ENCODE measurements around the gene PCDHB15. TPM values are rescaled to one million over a fixed set of nuclear protein-coding genes. Genes with fewer than 3 reads are reported as not detected.
"Not testable (repeated sequence)": the region's sequence is repeated elsewhere in the genome, so short reads cannot be mapped to it uniquely, and the experiment has no call there.

Gene PCDHB15
- total RNA-seq, result 8.3 and 9.5 TPM in 2 replicates
- long read RNA-seq, full-length matches to known transcripts, result 44 of 45 reads
- long read RNA-seq, partial matches to known transcripts, result 0 of 45 reads
- long read RNA-seq, other reads (novel, unspliced or antisense), result 1 of 45 reads

DNA sequence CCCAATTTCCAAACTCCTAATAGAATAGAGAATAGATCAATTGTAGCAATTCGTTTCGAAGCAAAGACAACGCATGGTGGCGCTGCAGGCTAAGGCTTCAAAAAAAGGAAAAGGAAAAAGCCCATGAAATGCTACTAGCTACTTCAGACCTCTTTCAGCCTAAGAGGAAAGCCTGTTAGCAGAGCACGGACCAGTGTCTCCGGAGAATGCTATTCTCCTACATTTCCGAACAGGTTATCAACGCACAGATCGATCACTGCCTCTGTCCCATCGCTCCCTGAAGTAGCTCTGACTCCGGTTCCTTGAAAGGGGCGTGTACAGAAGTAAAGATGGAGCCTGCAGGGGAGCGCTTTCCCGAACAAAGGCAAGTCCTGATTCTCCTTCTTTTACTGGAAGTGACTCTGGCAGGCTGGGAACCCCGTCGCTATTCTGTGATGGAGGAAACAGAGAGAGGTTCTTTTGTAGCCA lies at the start of gene PCDHB15:
Gene PCDHB15, plus strand, starts transcription at position 146 of the 468 bp plus-strand sequence. Its CDS starts 184 bp downstream, at position 330.
- TF ChIP-seq, protein P1, sequence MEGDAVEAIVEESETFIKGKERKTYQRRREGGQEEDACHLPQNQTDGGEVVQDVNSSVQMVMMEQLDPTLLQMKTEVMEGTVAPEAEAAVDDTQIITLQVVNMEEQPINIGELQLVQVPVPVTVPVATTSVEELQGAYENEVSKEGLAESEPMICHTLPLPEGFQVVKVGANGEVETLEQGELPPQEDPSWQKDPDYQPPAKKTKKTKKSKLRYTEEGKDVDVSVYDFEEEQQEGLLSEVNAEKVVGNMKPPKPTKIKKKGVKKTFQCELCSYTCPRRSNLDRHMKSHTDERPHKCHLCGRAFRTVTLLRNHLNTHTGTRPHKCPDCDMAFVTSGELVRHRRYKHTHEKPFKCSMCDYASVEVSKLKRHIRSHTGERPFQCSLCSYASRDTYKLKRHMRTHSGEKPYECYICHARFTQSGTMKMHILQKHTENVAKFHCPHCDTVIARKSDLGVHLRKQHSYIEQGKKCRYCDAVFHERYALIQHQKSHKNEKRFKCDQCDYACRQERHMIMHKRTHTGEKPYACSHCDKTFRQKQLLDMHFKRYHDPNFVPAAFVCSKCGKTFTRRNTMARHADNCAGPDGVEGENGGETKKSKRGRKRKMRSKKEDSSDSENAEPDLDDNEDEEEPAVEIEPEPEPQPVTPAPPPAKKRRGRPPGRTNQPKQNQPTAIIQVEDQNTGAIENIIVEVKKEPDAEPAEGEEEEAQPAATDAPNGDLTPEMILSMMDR (IDR thresholded peaks at IDR 0.05; ENCODE audit: unreplicated experiment), result peak; percentile 46
- Mint-ChIP-seq H3K27ac (peak within 1 kb of the TSS; percentile 79), H3K9me3 (ENCODE audit: low read depth) (peaks cover 69% of the 10 kb centered on the region), H3K4me3 (ENCODE audit: low read depth) (peak within 1 kb of the TSS; percentile 66), H3K27me3 (no peaks in the 10 kb centered on the region), H3K4me1 (ENCODE audit: low read depth) (no peaks in the 10 kb centered on the region), H3K36me3 (ENCODE audit: insufficient read depth) (peaks cover 58% of the 10 kb centered on the region)
- DNase-seq (ENCODE audit: low spot score, unreplicated experiment), result no peak

GRCh38 chr5:141196363-141196762 lies 48.8 kb upstream of the PCDHB15 start:
- Mint-ChIP-seq H3K9me3 (ENCODE audit: low read depth) (peaks cover 46% of the 10 kb centered on the region), H3K27me3 (no peaks in the 10 kb centered on the region), H3K27ac (no peak overlapping the region), H3K4me3 (ENCODE audit: low read depth) (no peak overlapping the region), H3K4me1 (ENCODE audit: low read depth) (no peaks in the 10 kb centered on the region), H3K36me3 (ENCODE audit: insufficient read depth) (peaks cover 42% of the 10 kb centered on the region)
- TF ChIP-seq, protein P1 (IDR thresholded peaks at IDR 0.05; ENCODE audit: unreplicated experiment), result no peak
- no peak for DNase-seq (ENCODE audit: low spot score, unreplicated experiment)

GRCh38 chr5:141199359-141200235 lies 45.6 kb upstream of the PCDHB15 start, which contains the start of gene PCDHB11:
PCDHB11 (plus strand) TSS chr5:141199627; CDS start chr5:141199775, 148 bp downstream.
- peak within 1 kb of the TSS; percentile 83 for H3K27ac Mint-ChIP-seq
- H3K4me3 Mint-ChIP-seq (ENCODE audit: low read depth), result peak within 1 kb of the TSS; percentile 63
- TF ChIP-seq, protein P1 (IDR thresholded peaks at IDR 0.05; ENCODE audit: unreplicated experiment), result peak; percentile 32
- H3K36me3 Mint-ChIP-seq (ENCODE audit: insufficient read depth), result peaks cover 27% of the 10 kb centered on the region
- peaks cover 34% of the 10 kb centered on the region for H3K9me3 Mint-ChIP-seq (ENCODE audit: low read depth)
- no peak for DNase-seq (ENCODE audit: low spot score, unreplicated experiment)
- no peaks in the 10 kb centered on the region for H3K27me3 Mint-ChIP-seq
- no peaks in the 10 kb centered on the region for H3K4me1 Mint-ChIP-seq (ENCODE audit: low read depth)

DNA sequence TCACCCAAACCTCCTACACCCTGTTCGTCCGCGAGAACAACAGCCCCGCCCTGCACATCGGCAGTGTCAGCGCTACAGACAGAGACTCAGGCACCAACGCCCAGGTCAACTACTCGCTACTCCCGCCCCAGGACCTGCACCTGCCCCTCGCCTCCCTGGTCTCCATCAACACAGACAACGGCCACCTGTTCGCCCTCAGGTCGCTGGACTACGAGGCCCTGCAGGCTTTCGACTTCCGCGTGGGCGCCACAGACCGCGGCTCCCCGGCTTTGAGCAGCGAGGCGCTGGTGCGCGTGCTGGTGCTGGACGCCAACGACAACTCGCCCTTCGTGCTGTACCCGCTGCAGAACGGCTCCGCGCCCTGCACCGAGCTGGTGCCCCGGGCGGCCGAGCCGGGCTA lies 44.1 kb upstream of the PCDHB15 start:
- H3K27ac Mint-ChIP-seq; H3K4me1 Mint-ChIP-seq (ENCODE audit: low read depth); H3K27me3 Mint-ChIP-seq; DNase-seq (ENCODE audit: low spot score, unreplicated experiment); H3K4me3 Mint-ChIP-seq (ENCODE audit: low read depth): not testable (repeated sequence)
- Mint-ChIP-seq H3K36me3 (ENCODE audit: insufficient read depth) (peaks cover 26% of the 10 kb centered on the region), H3K9me3 (ENCODE audit: low read depth) (peaks cover 30% of the 10 kb centered on the region)

DNA sequence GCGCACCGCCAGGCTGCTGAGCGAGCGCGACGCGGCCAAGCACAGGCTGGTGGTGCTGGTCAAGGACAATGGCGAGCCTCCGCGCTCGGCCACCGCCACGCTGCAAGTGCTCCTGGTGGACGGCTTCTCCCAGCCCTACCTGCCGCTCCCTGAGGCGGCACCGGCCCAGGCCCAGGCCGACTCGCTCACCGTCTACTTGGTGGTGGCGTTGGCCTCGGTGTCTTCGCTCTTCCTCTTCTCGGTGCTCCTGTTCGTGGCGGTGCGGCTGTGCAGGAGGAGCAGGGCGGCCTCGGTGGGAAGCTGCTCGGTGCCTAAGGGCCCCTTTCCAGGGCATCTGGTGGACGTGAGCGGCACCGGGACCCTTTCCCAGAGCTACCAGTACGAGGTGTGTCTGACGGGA lies 43.5 kb upstream of the PCDHB15 start:
- H3K4me1 Mint-ChIP-seq (ENCODE audit: low read depth); H3K27me3 Mint-ChIP-seq; DNase-seq (ENCODE audit: low spot score, unreplicated experiment); H3K27ac Mint-ChIP-seq: not testable (repeated sequence)
- H3K4me3 Mint-ChIP-seq (ENCODE audit: low read depth), result peak overlapping the region; percentile 19
- peaks cover 24% of the 10 kb centered on the region for H3K36me3 Mint-ChIP-seq (ENCODE audit: insufficient read depth)
- peaks cover 24% of the 10 kb centered on the region for H3K9me3 Mint-ChIP-seq (ENCODE audit: low read depth)

- Mint-ChIP-seq H3K27me3 (no peaks in the 10 kb centered on the region), H3K27ac (peak within 1 kb of the TSS; percentile 76), H3K36me3 (ENCODE audit: insufficient read depth) (peaks cover 25% of the 10 kb centered on the region), H3K9me3 (ENCODE audit: low read depth) (peaks cover 30% of the 10 kb centered on the region), H3K4me3 (ENCODE audit: low read depth) (peak within 1 kb of the TSS; percentile 74), H3K4me1 (ENCODE audit: low read depth) (no peaks in the 10 kb centered on the region)
- TF ChIP-seq, protein P1 (IDR thresholded peaks at IDR 0.05; ENCODE audit: unreplicated experiment), result peak; percentile 41
- DNase-seq (ENCODE audit: low spot score, unreplicated experiment), result no peak
Measured at GRCh38 chr5:141208478-141208877, 36.7 kb upstream of the PCDHB15 start, which contains the start of gene PCDHB12. PCDHB12 (plus strand) TSS chr5:141208719; CDS start chr5:141208908, 189 bp downstream.

GRCh38 chr5:141210281-141210680 lies 34.9 kb upstream of the PCDHB15 start:
- Mint-ChIP-seq H3K36me3 (ENCODE audit: insufficient read depth) (peaks cover 36% of the 10 kb centered on the region), H3K9me3 (ENCODE audit: low read depth) (peaks cover 38% of the 10 kb centered on the region)
- not testable (repeated sequence) for H3K4me3 Mint-ChIP-seq (ENCODE audit: low read depth); H3K27ac Mint-ChIP-seq; H3K4me1 Mint-ChIP-seq (ENCODE audit: low read depth); DNase-seq (ENCODE audit: low spot score, unreplicated experiment); H3K27me3 Mint-ChIP-seq

DNA sequence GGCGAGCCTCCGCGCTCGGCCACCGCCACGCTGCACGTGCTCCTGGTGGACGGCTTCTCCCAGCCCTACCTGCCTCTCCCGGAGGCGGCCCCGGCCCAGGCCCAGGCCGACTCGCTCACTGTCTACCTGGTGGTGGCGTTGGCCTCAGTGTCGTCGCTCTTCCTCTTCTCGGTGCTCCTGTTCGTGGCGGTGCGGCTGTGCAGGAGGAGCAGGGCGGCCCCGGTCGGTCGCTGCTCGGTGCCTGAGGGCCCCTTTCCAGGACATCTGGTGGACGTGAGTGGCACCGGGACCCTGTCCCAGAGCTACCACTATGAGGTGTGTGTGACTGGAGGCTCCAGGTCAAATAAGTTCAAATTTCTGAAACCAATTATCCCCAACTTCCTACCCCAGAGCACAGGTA lies 34.3 kb upstream of the PCDHB15 start:
- H3K36me3 Mint-ChIP-seq (ENCODE audit: insufficient read depth), result peaks cover 35% of the 10 kb centered on the region
- H3K4me1 Mint-ChIP-seq (ENCODE audit: low read depth); DNase-seq (ENCODE audit: low spot score, unreplicated experiment); H3K27me3 Mint-ChIP-seq; H3K27ac Mint-ChIP-seq; H3K4me3 Mint-ChIP-seq (ENCODE audit: low read depth): not testable (repeated sequence)
- peaks cover 39% of the 10 kb centered on the region for H3K9me3 Mint-ChIP-seq (ENCODE audit: low read depth)

All from progenitor cell of endocrine pancreas (in vitro differentiated cells).